ENCODE results near the gene CACNA1I. TPM values are rescaled to one million over a fixed set of nuclear protein-coding genes. Genes with fewer than 3 reads are reported as not detected.
A peak's percentile ranks its signal among the peaks of the same experiment; 100 is the strongest.

Gene CACNA1I
- total and polyA plus RNA-seq, 2 of the 8 experiments (the other 6 are each of a cell fraction or from before 2014, with no cell fraction given) = 0.77 to 1.2 TPM

- H2AFZ ChIP-seq (ENCODE audit: low read length) = no peak overlapping the region
- no peak for DNase-seq (ENCODE audit: low read depth in 1 of 2, low spot score in 2 of 2)
Measured at GRCh38 chr22:39589875-39590274, 19.3 kb downstream of the CACNA1I start.

More at GRCh38 chr22:39589875-39590274, 19.3 kb downstream of the CACNA1I start:
- H4K91ac ChIP-seq (replicated peaks; ENCODE audit: insufficient read length, low read length) = no peak overlapping the region
- no peak overlapping the region for H2BK20ac ChIP-seq (ENCODE audit: low read length)
- POLR2A ChIA-PET (ENCODE audit: partially characterized antibody) = no interaction called here
- 0 out of 2 replicates have a peak overlapping the region, but pooled peaks have one; percentile 72 for H2BK15ac ChIP-seq (ENCODE audit: low read length)
- no peaks in the 10 kb centered on the region for H4K20me1 ChIP-seq (replicated peaks in 1 of 2; ENCODE audit: control insufficient read depth in 1 of 2, insufficient read depth in 2 of 2, low read length in 2 of 2)
- H3K27ac ChIP-seq (ENCODE audit: low read depth, low read length) = no peak overlapping the region
- no peaks in the 10 kb centered on the region for H3K23me2 ChIP-seq (ENCODE audit: low read depth, low read length)
- H2BK12ac ChIP-seq (ENCODE audit: low read depth, low read length) = no peak overlapping the region; the same call in 1 of the 2 replicates
- H3K4me1 ChIP-seq (replicated peaks in 1 of 4; ENCODE audit: control insufficient read depth in 3 of 4, insufficient read depth in 4 of 4, low read length in 3 of 4) = peaks cover 0 to 9% (median 2%) of the 10 kb centered on the region in 4 experiments; a peak in 2 of 7 replicates
- FAIRE-seq = no peak
- no peak overlapping the region for H3K9ac ChIP-seq (replicated peaks in 1 of 4; ENCODE audit: extremely low read depth in 1 of 4, low read depth in 3 of 4, low read length in 3 of 4)
- WGBS, 2 experiments (ENCODE audit: extremely low coverage in 1 of 2, insufficient coverage in 1 of 2, insufficient read length in 1 of 2, insufficient replicate concordance in 2 of 2, low coverage in 1 of 2, low lambda C conversion rate in 2 of 2, missing lambda C conversion rate in 1 of 2) = 72% methylated on average over 9 of the region's 11 CpGs; no CpG with 5 or more reads in 1 of the 2 experiments
- no peak overlapping the region for H4K5ac ChIP-seq (ENCODE audit: insufficient read length, low read depth, low read length)
- no peak overlapping the region for H3K56ac ChIP-seq (replicated peaks; ENCODE audit: insufficient read length, low read depth, low read length)
- no peak overlapping the region for H3K18ac ChIP-seq (ENCODE audit: extremely low read depth, low read length)
- TF ChIP-seq CBX5 (IDR thresholded peaks at IDR 0.05; ENCODE audit: low read depth, low read length) (no peak), EGR1 (IDR thresholded peaks at IDR 0.05; ENCODE audit: borderline replicate concordance, low read depth, low read length) (no peak), TAF7 (optimal IDR thresholded peaks at IDR 0.05; ENCODE audit: borderline replicate concordance, low read depth, low read length) (no peak), TEAD4 (IDR thresholded peaks at IDR 0.05; ENCODE audit: low read depth, low read length) (no peak), CREB1 (IDR thresholded peaks at IDR 0.05) (no peak), GABPA (IDR thresholded peaks at IDR 0.05; ENCODE audit: borderline replicate concordance, insufficient read depth, low read length) (no peak), SP1 (IDR thresholded peaks at IDR 0.05; ENCODE audit: low read depth, low read length) (no peak)
- H4K8ac ChIP-seq (ENCODE audit: extremely low read depth, insufficient read depth, low read length) = peak overlapping the region; percentile 51; the same call in 1 of the 2 replicates
- no peak overlapping the region for H2AK5ac ChIP-seq (ENCODE audit: low read depth, low read length)
- H3K9me3 ChIP-seq (ENCODE audit: insufficient read depth in 2 of 2, low read depth in 1 of 2, low read length in 1 of 2) = no peaks in the 10 kb centered on the region
- H3K27me3 ChIP-seq (replicated peaks in 1 of 4; ENCODE audit: control insufficient read depth in 3 of 4, extremely low read depth in 1 of 4, insufficient read depth in 3 of 4, low read length in 3 of 4) = no peaks in the 10 kb centered on the region
- no peak overlapping the region for H2BK120ac ChIP-seq (replicated peaks; ENCODE audit: low read depth, low read length)
- no peak overlapping the region for H3K14ac ChIP-seq (ENCODE audit: insufficient read length)
- no peak overlapping the region for H3K4me3 ChIP-seq (ENCODE audit: extremely low read depth in 1 of 4, insufficient read depth in 2 of 4, low read depth in 3 of 4, low read length in 4 of 4)
- no peak overlapping the region for H2BK5ac ChIP-seq (ENCODE audit: low read depth, low read length)
- no peak overlapping the region for H3K4ac ChIP-seq (replicated peaks; ENCODE audit: insufficient read length, low read depth, low read length)
- CTCF ChIA-PET (ENCODE audit: partially characterized antibody) = interaction anchor here (0.9 to 1.1 kb wide), 2 partner anchors 32 to 45 kb away, joined by 3 to 4 read pairs; no protein-coding TSS in a partner anchor
- no peaks in the 10 kb centered on the region for H3K79me1 ChIP-seq (ENCODE audit: low read depth, low read length)
- H3K79me2 ChIP-seq (ENCODE audit: control insufficient read depth in 1 of 2, insufficient read depth in 2 of 2, low read length in 2 of 2) = no peaks in the 10 kb centered on the region
- no peaks in the 10 kb centered on the region for H3K36me3 ChIP-seq (ENCODE audit: control insufficient read depth in 2 of 4, insufficient read depth in 4 of 4, low read length in 3 of 4)
- no peak overlapping the region for H3K23ac ChIP-seq (ENCODE audit: insufficient read length)
- H3K4me2 ChIP-seq (ENCODE audit: insufficient read depth in 1 of 2, low read depth in 2 of 2, low read length in 2 of 2) = no peak overlapping the region
